ENCODE measurements around the gene MEIOSIN. TPM values are rescaled to one million over a fixed set of nuclear protein-coding genes. Genes with fewer than 3 reads are reported as not detected.

The MEIOSIN gene
- polyA plus RNA-seq, 1 donor (not counting 4 experiments of a cell fraction or from before 2014, with no cell fraction given), result not detected

DNA sequence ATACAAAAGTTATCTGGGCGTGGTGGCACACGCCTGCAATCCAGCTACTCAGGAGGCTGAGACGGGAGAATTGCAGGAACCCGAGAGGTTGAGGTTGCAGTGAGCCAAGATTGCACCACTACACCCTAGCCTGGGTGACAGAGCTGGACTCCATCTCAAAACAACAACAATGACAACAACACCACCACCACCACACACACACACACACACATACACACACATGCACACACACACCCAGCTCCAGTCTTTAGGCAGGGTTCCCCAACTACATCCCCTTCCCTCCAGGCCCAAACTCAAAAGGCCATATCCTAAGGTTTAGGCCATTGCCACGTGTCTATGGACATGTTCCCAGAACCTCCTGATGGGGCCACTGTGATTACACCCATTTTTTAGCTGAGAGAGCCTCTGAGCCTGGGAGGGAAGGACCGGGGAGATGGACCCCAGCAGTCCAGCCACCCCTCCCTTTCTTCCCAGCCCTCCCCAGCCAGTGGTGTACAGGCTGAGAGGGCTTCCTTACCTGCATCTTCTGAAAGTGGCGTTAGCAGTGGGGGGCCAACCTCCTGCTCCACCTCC is 68.5 kb downstream of the MEIOSIN start:
- dilution Hi-C loops (cut with MboI; ENCODE audit: extremely low pct_ligation_motif_present, low sequenced_read_pairs), result no loop called here
- no peaks in the 10 kb centered on the region for H4K20me1 ChIP-seq (ENCODE audit: control insufficient read depth, extremely low read depth, insufficient read depth, low read length)
- H3K4me2 ChIP-seq (ENCODE audit: control insufficient read depth, extremely low read depth, insufficient read depth, low read depth, low read length), result no peak overlapping the region
- H3K79me2 ChIP-seq (ENCODE audit: control insufficient read depth, insufficient read depth, low read length), result no peaks in the 10 kb centered on the region
- no peaks in the 10 kb centered on the region for H3K9me3 ChIP-seq (ENCODE audit: control insufficient read depth, low read depth, low read length)
- H3K9ac ChIP-seq (ENCODE audit: control insufficient read depth, extremely low read depth, insufficient read depth, low read length), result no peak overlapping the region
- FAIRE-seq, result no peak
- no peak for DNase-seq (ENCODE audit: low read depth, low spot score)
- TF ChIP-seq CTCF (optimal IDR thresholded peaks at IDR 0.05 in 1 of 3, IDR thresholded peaks at IDR 0.05 in 1 of 3, conservative IDR thresholded peaks at IDR 0.05 in 1 of 3; ENCODE audit: extremely low read depth in 1 of 3, insufficient read depth in 2 of 3, low read length in 3 of 3) (no peak), EZH2 (IDR thresholded peaks at IDR 0.05; ENCODE audit: low read length) (no peak)
- H3K4me3 ChIP-seq (ENCODE audit: control insufficient read depth in 2 of 3, extremely low read depth in 1 of 3, insufficient read depth in 2 of 3, low read depth in 1 of 3, low read length in 3 of 3), result no peak overlapping the region
- H2AFZ ChIP-seq (ENCODE audit: control insufficient read depth, low read length), result no peak overlapping the region
- peaks cover 8% of the 10 kb centered on the region for H3K4me1 ChIP-seq (ENCODE audit: control insufficient read depth, extremely low read depth, insufficient read depth, low read length)
- H3K27me3 ChIP-seq (ENCODE audit: control insufficient read depth, extremely low read depth, insufficient read depth, low read length), result no peaks in the 10 kb centered on the region
- H3K27ac ChIP-seq (ENCODE audit: control insufficient read depth, insufficient read depth, low read length), result no peak overlapping the region
- H3K36me3 ChIP-seq (ENCODE audit: control insufficient read depth in 2 of 2, extremely low read depth in 1 of 2, insufficient read depth in 2 of 2, low read length in 2 of 2), result no peaks in the 10 kb centered on the region
- H3K9me1 ChIP-seq (ENCODE audit: control insufficient read depth, extremely low read depth, insufficient read depth, low read length), result no peaks in the 10 kb centered on the region

DNA sequence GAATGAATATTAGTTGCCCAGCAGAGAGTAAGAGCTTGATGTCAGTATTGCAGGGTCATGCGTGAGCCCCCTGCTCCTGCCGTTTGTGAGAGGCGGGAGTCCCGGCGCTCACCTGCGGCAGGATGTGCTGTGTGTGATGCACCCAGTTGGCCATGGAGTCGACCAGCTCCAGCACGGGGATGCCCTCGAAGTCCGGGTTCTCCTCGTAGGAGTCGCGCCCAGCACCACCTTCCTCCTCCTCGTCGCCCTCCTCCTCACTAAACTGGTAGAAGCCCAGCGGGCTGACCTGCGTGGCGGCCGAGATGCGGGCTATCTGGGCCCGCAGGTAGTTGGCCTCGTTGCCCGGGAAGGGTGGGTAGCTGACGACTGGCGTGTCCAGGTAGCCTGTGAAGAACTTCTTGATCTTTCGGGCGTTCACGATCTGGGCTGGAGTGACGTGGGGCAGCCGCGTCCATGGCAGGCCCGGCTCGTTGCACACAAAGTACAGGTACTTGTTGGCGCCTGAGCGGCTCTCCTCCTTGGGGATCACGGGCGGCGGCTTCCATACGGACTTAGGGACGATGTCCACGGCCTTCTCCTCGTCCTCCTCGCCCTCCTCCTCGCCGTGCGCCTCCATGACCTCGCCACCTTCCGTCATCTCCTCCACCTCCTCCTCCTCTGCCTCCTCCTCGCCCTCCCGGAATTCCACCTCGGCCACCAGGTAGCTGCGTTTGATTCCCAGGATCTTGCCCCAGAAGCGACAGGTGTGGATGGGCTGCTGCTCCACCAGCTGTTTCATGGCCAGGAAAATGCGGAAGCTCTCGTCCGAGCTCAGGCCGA is 71.1 kb downstream of the MEIOSIN start:
- dilution Hi-C loops (cut with MboI; ENCODE audit: extremely low pct_ligation_motif_present, low sequenced_read_pairs), result no loop called here
- Histone ChIP-seq H4K20me1 (ENCODE audit: control insufficient read depth, extremely low read depth, insufficient read depth, low read length) (no peaks in the 10 kb centered on the region), H2AFZ (ENCODE audit: control insufficient read depth, low read length) (no peak overlapping the region), H3K4me1 (ENCODE audit: control insufficient read depth, extremely low read depth, insufficient read depth, low read length) (peaks cover 3% of the 10 kb centered on the region), H3K9me1 (ENCODE audit: control insufficient read depth, extremely low read depth, insufficient read depth, low read length) (no peaks in the 10 kb centered on the region), H3K79me2 (ENCODE audit: control insufficient read depth, insufficient read depth, low read length) (no peaks in the 10 kb centered on the region), H3K27me3 (ENCODE audit: control insufficient read depth, extremely low read depth, insufficient read depth, low read length) (no peaks in the 10 kb centered on the region), H3K4me2 (ENCODE audit: control insufficient read depth, extremely low read depth, insufficient read depth, low read depth, low read length) (no peak overlapping the region), H3K27ac (ENCODE audit: control insufficient read depth, insufficient read depth, low read length) (no peak overlapping the region), H3K9ac (ENCODE audit: control insufficient read depth, extremely low read depth, insufficient read depth, low read length) (no peak overlapping the region), H3K9me3 (ENCODE audit: control insufficient read depth, low read depth, low read length) (no peaks in the 10 kb centered on the region), H3K36me3 (ENCODE audit: control insufficient read depth in 2 of 2, extremely low read depth in 1 of 2, insufficient read depth in 2 of 2, low read length in 2 of 2) (no peaks in the 10 kb centered on the region), H3K4me3 (ENCODE audit: control insufficient read depth in 2 of 3, extremely low read depth in 1 of 3, insufficient read depth in 2 of 3, low read depth in 1 of 3, low read length in 3 of 3) (no peak overlapping the region)
- TF ChIP-seq CTCF (optimal IDR thresholded peaks at IDR 0.05 in 1 of 3, IDR thresholded peaks at IDR 0.05 in 1 of 3, conservative IDR thresholded peaks at IDR 0.05 in 1 of 3; ENCODE audit: extremely low read depth in 1 of 3, insufficient read depth in 2 of 3, low read length in 3 of 3), result no peak
- TF ChIP-seq EZH2 (IDR thresholded peaks at IDR 0.05; ENCODE audit: low read length), result no peak
- DNase-seq (ENCODE audit: low read depth, low spot score) (no peak), FAIRE-seq (no peak)

Data from keratinocyte (primary cell).